HCT116 (cell line): ENCODE measurements around the gene ACVR1. TPM values are rescaled to one million over a fixed set of nuclear protein-coding genes. Genes with fewer than 3 reads are reported as not detected.

Experiments used
- ATAC-seq: fragments of 200-7000 bp; cut with Tn5 transposase; 2 replicates; pipeline ENCODE4 v1.9.1; 2020; ENCODE audit warnings: mild to moderate bottlenecking, moderate library complexity
- BruUV-seq: library from RNA; stranded (reverse); fragments of 400-500 nt; replicated peaks from 2 replicates; lab custom pipeline; 2021; lab: Mats Ljungman, UMichigan
- CTCF ChIA-PET: fragments of 300-600 bp; sonication (Branson Sonifier 250); formaldehyde crosslinking; loops from one replicate; lab custom pipeline; 2021; ENCODE audit warnings: antibody characterized with exemption; lab: Charles Lee
- POLR2A ChIA-PET: fragments of 300-600, 350-600 bp; sonication (Branson Sonifier 250); formaldehyde crosslinking; loops from one replicate; lab custom pipeline; 2021; ENCODE audit warnings: antibody characterized with exemption; lab: Charles Lee
- RAD21 ChIA-PET, 2 experiments: fragments of 300-600 bp; sonication (Branson Sonifier 250); formaldehyde crosslinking; loops; one replicate each; lab custom pipeline; 2023; ENCODE audit warnings: low total read pairs in 2 of 2; ENCODE audit not compliant: uncharacterized antibody in 2 of 2, unreplicated experiment in 2 of 2, low non-redundant PET in 1 of 2; lab: Charles Lee
- DNase-seq: peaks from one replicate; pipeline ENCODE4 v3.0.0-alpha.2; 2010; ENCODE audit warnings: low read depth, low spot score
- H2AFZ ChIP-seq: fragments of 200-600 bp; shearing (Covaris generic), sonication (generic); 2 replicates; pipeline ENCODE4 v1.6.1; 2017; ENCODE audit warnings: low read depth, mixed run types, mixed read lengths, antibody characterized with exemption, low read length; ENCODE audit not compliant: poor library complexity, severe bottlenecking
- H3K27ac ChIP-seq: 2 replicates; pipeline ENCODE4 v1.5.1; 2012; ENCODE audit warnings: low read depth, low read length
- H3K27me3 ChIP-seq: fragments of 200-600 bp; sonication (generic); 2 replicates; pipeline ENCODE4 v1.6.1; 2016; ENCODE audit warnings: mixed run types, low read length, mixed read lengths; ENCODE audit not compliant: insufficient read depth
- H3K36me3 ChIP-seq, 2 experiments: fragments of 200-500 bp in 1 of 2; fragments of 200-600 bp in 1 of 2; sonication (Bioruptor generic) in 1 of 2; sonication (generic) in 1 of 2; 2 replicates each; pipeline versions ENCODE4 v1.5.1 to v1.6.1; 2014 to 2016; ENCODE audit warnings: low read length in 2 of 2, inconsistent platforms in 1 of 2, mixed read lengths in 1 of 2, mixed run types in 1 of 2; ENCODE audit not compliant: insufficient read depth in 2 of 2, control insufficient read depth in 1 of 2
- H3K4me1 ChIP-seq, 2 experiments: fragments of 200-600 bp in 1 of 2; sonication (generic) in 1 of 2; 2 replicates each; pipeline versions ENCODE4 v1.5.1 to v1.6.1; 2012 to 2017; ENCODE audit warnings: low read length in 2 of 2, inconsistent platforms in 1 of 2, mild to moderate bottlenecking in 1 of 2, mixed read lengths in 1 of 2, mixed run types in 1 of 2, moderate library complexity in 1 of 2; ENCODE audit not compliant: insufficient read depth in 2 of 2, control insufficient read depth in 1 of 2
- H3K4me2 ChIP-seq: fragments of 200-600 bp; sonication (generic); 2 replicates; pipeline ENCODE4 v1.6.1; 2017; ENCODE audit warnings: mixed run types, low read length, mixed read lengths
- H3K4me3 ChIP-seq, 2 experiments: fragments of 200-600 bp in 1 of 2; sonication (generic) in 1 of 2; replicated peaks in 1 of 2; 2 replicates each; pipeline ENCODE4 v1.5.1; 2011 to 2016; ENCODE audit warnings: low read length in 2 of 2, control low read depth in 1 of 2, low read depth in 1 of 2, mild to moderate bottlenecking in 1 of 2, mixed read lengths in 1 of 2, mixed run types in 1 of 2
- H3K79me2 ChIP-seq: fragments of 200-600 bp; sonication (generic); 2 replicates; pipeline ENCODE4 v1.6.1; 2017; ENCODE audit warnings: mild to moderate bottlenecking, mixed run types, low read length, moderate library complexity, mixed read lengths; ENCODE audit not compliant: insufficient read depth
- H3K9ac ChIP-seq: fragments of 200-600 bp; sonication (generic); 2 replicates; pipeline ENCODE4 v1.6.1; 2016; ENCODE audit warnings: low read length, mixed read lengths
- H3K9me2 ChIP-seq: fragments of 200-600 bp; sonication (generic), shearing (Covaris generic); 2 replicates; pipeline ENCODE4 v1.6.1; 2017; ENCODE audit warnings: mixed run types, mild to moderate bottlenecking, moderate library complexity; ENCODE audit not compliant: insufficient read depth
- H3K9me3 ChIP-seq, 2 experiments: fragments of 200-500 bp in 1 of 2; fragments of 200-600 bp in 1 of 2; sonication (Bioruptor generic) in 1 of 2; sonication (generic) in 1 of 2; 2 replicates each; pipeline ENCODE4 v1.6.1; 2014 to 2017; ENCODE audit warnings: low read length in 2 of 2, mixed read lengths in 2 of 2, inconsistent platforms in 1 of 2, low read depth in 1 of 2, mild to moderate bottlenecking in 1 of 2, mixed run types in 1 of 2, moderate library complexity in 1 of 2; ENCODE audit not compliant: control insufficient read depth in 1 of 2, insufficient read depth in 1 of 2
- H4K20me1 ChIP-seq: fragments of 200-600 bp; sonication (generic), shearing (Covaris generic); 2 replicates; pipeline ENCODE4 v1.6.1; 2017; ENCODE audit warnings: mixed run types, mild to moderate bottlenecking, moderate library complexity; ENCODE audit not compliant: insufficient read depth
- CTCF ChIP-seq, 3 experiments: fragments of 200-600 bp in 1 of 3; sonication (generic) in 1 of 3; IDR thresholded peaks in 2 of 3; conservative IDR thresholded peaks in 1 of 3; 2 replicates each; pipeline ENCODE4 v1.5.1; 2012 to 2017; ENCODE audit warnings: low read depth in 2 of 3, low read length in 2 of 3, antibody characterized with exemption in 1 of 3, borderline replicate concordance in 1 of 3, control low read depth in 1 of 3, mild to moderate bottlenecking in 1 of 3, mixed read lengths in 1 of 3, mixed run types in 1 of 3, moderate library complexity in 1 of 3; ENCODE audit not compliant: insufficient read depth in 1 of 3
- EZH2 ChIP-seq: fragments of 200-600 bp; sonication (generic); IDR thresholded peaks from 2 replicates; pipeline ENCODE4 v1.6.1; 2017; ENCODE audit warnings: antibody characterized with exemption, mixed run types
- MAX ChIP-seq: IDR thresholded peaks from 2 replicates; pipeline ENCODE4 v1.6.1; 2012
- REST ChIP-seq: IDR thresholded peaks from 2 replicates; pipeline ENCODE4 v1.6.1; 2012; ENCODE audit warnings: low read depth
- SP1 ChIP-seq: IDR thresholded peaks from 2 replicates; pipeline ENCODE4 v1.6.1; 2012; ENCODE audit warnings: low read depth
- SRF ChIP-seq: IDR thresholded peaks from 2 replicates; pipeline ENCODE4 v1.6.1; 2012; ENCODE audit warnings: low read depth
- ZFX ChIP-seq: fragments of 450-650 bp; IDR thresholded peaks from 2 replicates; pipeline ENCODE4 v1.6.1; 2017
- ZNF274 ChIP-seq: fragments of 200-500 bp; sonication (Bioruptor generic); IDR thresholded peaks from 2 replicates; pipeline ENCODE4 v1.6.1; 2014; ENCODE audit warnings: mild to moderate bottlenecking, low read depth, low read length, inconsistent platforms
- intact Hi-C: fragments of 100-400 bp; cut with micrococcal nuclease; formaldehyde crosslinking; loops from 2 replicates; pipeline ENCODE4 v1.10.0; 2022
- total RNA-seq: library from RNA; stranded (reverse); gene quantifications from one replicate; pipeline ENCODE4 v1.2.1, GENCODE V29; 2021; ENCODE audit not compliant: unreplicated experiment

Gene ACVR1
- total RNA-seq, 1 experiment from 2014 or later: 16.9 TPM

- ATAC-seq (no peak), DNase-seq (no peak)
- ChIA-PET POLR2A (no interaction called here), CTCF (no interaction called here), RAD21 (no interaction called here)
- H3K4me1 ChIP-seq: no peaks in the 10 kb centered on the region
- no peaks in the 10 kb centered on the region for H3K27me3 ChIP-seq
- H3K9me3 ChIP-seq: no peaks in the 10 kb centered on the region
- no peak overlapping the region for H2AFZ ChIP-seq
- H3K4me2 ChIP-seq: no peak overlapping the region
- no peak for TF ChIP-seq ZFX
- H3K9ac ChIP-seq: no peak overlapping the region
- BruUV-seq: no TSS peak
- H4K20me1 ChIP-seq: no peaks in the 10 kb centered on the region
- H3K4me3 ChIP-seq: no peak overlapping the region
- H3K79me2 ChIP-seq: no peaks in the 10 kb centered on the region
- no peaks in the 10 kb centered on the region; a peak in 1 of 4 replicates for H3K36me3 ChIP-seq
- H3K27ac ChIP-seq: no peak overlapping the region
- intact Hi-C loops: no loop called here
- H3K9me2 ChIP-seq: no peaks in the 10 kb centered on the region
Observed at GRCh38 chr2:157741819-157742484, 134.2 kb downstream of the ACVR1 start.

- Histone ChIP-seq H3K79me2 (no peaks in the 10 kb centered on the region), H3K27me3 (no peaks in the 10 kb centered on the region), H2AFZ (no peak overlapping the region), H3K4me2 (no peak overlapping the region), H3K36me3 (peaks cover 2 to 4% of the 10 kb centered on the region in 2 experiments; a peak in 2 of 4 replicates), H3K27ac (no peak overlapping the region), H3K9me3 (no peaks in the 10 kb centered on the region), H3K9me2 (no peaks in the 10 kb centered on the region), H3K4me3 (no peak overlapping the region), H4K20me1 (no peaks in the 10 kb centered on the region), H3K4me1 (no peaks in the 10 kb centered on the region), H3K9ac (no peak overlapping the region)
- CTCF ChIA-PET: no interaction called here
- TF ChIP-seq MAX: no peak
- TF ChIP-seq SRF: no peak
- TF ChIP-seq CTCF (IDR thresholded peaks at IDR 0.05 in 2 of 3, conservative IDR thresholded peaks at IDR 0.05 in 1 of 3; ENCODE audit: borderline replicate concordance in 1 of 3, insufficient read depth in 1 of 3, low read depth in 2 of 3, low read length in 2 of 3): no peak
- no peak for TF ChIP-seq SP1
- TF ChIP-seq EZH2: no peak
- TF ChIP-seq ZNF274: no peak
- no peak for TF ChIP-seq ZFX
- no peak for TF ChIP-seq REST
- intact Hi-C loops: no loop called here
- no TSS peak for BruUV-seq
- no peak for ATAC-seq
- RAD21 ChIA-PET: no interaction called here
- POLR2A ChIA-PET: no interaction called here
- DNase-seq: no peak
Observed at GRCh38 chr2:157737656-157738055, 138.5 kb downstream of the ACVR1 start.
